Breast epithelium (tissue), 3 donors: Measurements from ENCODE around the gene UPK3B.
"Not testable (repeated sequence)": the region's sequence is repeated elsewhere in the genome, so short reads cannot be mapped to it uniquely, and the experiment has no call there.

Experiments used
- CTCF ChIP-seq, 3 donors: fragments of 450-650 bp; IDR thresholded peaks; one replicate each; pipeline ENCODE4 v1.5.1; 2016 to 2017; ENCODE audit warnings: antibody characterized with exemption in 3 of 3, mild to moderate bottlenecking in 3 of 3, moderate library complexity in 3 of 3
- POLR2A ChIP-seq: fragments of 450-650 bp; IDR thresholded peaks from one replicate; pipeline ENCODE4 v1.6.1; 2016; ENCODE audit warnings: antibody characterized with exemption, mild to moderate bottlenecking, moderate library complexity

GRCh38 chr7:76499201-76499923 lies 11.0 kb upstream of the UPK3B start:
- not testable (repeated sequence) for TF ChIP-seq POLR2A; CTCF (IDR thresholded peaks at IDR 0.05)
